ENCODE data around the gene NCOA5.
"Not testable (repeated sequence)": the region's sequence is repeated elsewhere in the genome, so short reads cannot be mapped to it uniquely, and the experiment has no call there.

The NCOA5 gene

GRCh38 chr20:46093531-46093930, 3.8 kb upstream of the NCOA5 start:
- in situ Hi-C loops (cut with MboI; ENCODE audit: low sequenced_read_pairs): no loop called here

- in situ Hi-C loops (cut with MboI; ENCODE audit: low sequenced_read_pairs): not testable (repeated sequence)
Measured at GRCh38 chr20:46091622-46092535, 2.1 kb upstream of the NCOA5 start.

- in situ Hi-C loops (cut with MboI; ENCODE audit: low sequenced_read_pairs): no loop called here
Measured at GRCh38 chr20:46089167-46089416, 670 bp downstream of the NCOA5 start.

- in situ Hi-C loops (cut with MboI; ENCODE audit: low sequenced_read_pairs): no loop called here
Measured at GRCh38 chr20:46088409-46089166, 1.2 kb downstream of the NCOA5 start.

GRCh38 chr20:46087161-46087560, 2.6 kb downstream of the NCOA5 start:
- in situ Hi-C loops (cut with MboI; ENCODE audit: low sequenced_read_pairs): no loop called here

- in situ Hi-C loops (cut with MboI; ENCODE audit: low sequenced_read_pairs): no loop called here
Measured at GRCh38 chr20:46085179-46085851, 4.4 kb downstream of the NCOA5 start.

GRCh38 chr20:46084805-46085178, 5.0 kb downstream of the NCOA5 start:
- in situ Hi-C loops (cut with MboI; ENCODE audit: low sequenced_read_pairs): no loop called here

GRCh38 chr20:46083531-46084061, 6.2 kb downstream of the NCOA5 start:
- in situ Hi-C loops (cut with MboI; ENCODE audit: low sequenced_read_pairs): no loop called here

GRCh38 chr20:46083101-46083500, 6.7 kb downstream of the NCOA5 start:
- in situ Hi-C loops (cut with MboI; ENCODE audit: low sequenced_read_pairs): no loop called here

- in situ Hi-C loops (cut with MboI; ENCODE audit: low sequenced_read_pairs): no loop called here
Measured at GRCh38 chr20:46081074-46081473, 8.7 kb downstream of the NCOA5 start.

GRCh38 chr20:46078954-46079353, 10.8 kb downstream of the NCOA5 start:
- in situ Hi-C loops (cut with MboI; ENCODE audit: low sequenced_read_pairs): no loop called here

GRCh38 chr20:46077642-46078305, 12.0 kb downstream of the NCOA5 start:
- in situ Hi-C loops (cut with MboI; ENCODE audit: low sequenced_read_pairs): no loop called here

- in situ Hi-C loops (cut with MboI; ENCODE audit: low sequenced_read_pairs): no loop called here
Measured at GRCh38 chr20:46076806-46077205, 13.0 kb downstream of the NCOA5 start.

GRCh38 chr20:46074006-46074405, 15.8 kb downstream of the NCOA5 start:
- in situ Hi-C loops (cut with MboI; ENCODE audit: low sequenced_read_pairs): no loop called here

- in situ Hi-C loops (cut with MboI; ENCODE audit: low sequenced_read_pairs): no loop called here
Measured at GRCh38 chr20:46073443-46073842, 16.3 kb downstream of the NCOA5 start.

- in situ Hi-C loops (cut with MboI; ENCODE audit: low sequenced_read_pairs): no loop called here
Measured at GRCh38 chr20:46073024-46073423, 16.7 kb downstream of the NCOA5 start.

- in situ Hi-C loops (cut with MboI; ENCODE audit: low sequenced_read_pairs): no loop called here
Measured at GRCh38 chr20:46071573-46071972, 18.2 kb downstream of the NCOA5 start.

- in situ Hi-C loops (cut with MboI; ENCODE audit: low sequenced_read_pairs): no loop called here
Measured at GRCh38 chr20:46070215-46070900, 19.4 kb downstream of the NCOA5 start.

- in situ Hi-C loops (cut with MboI; ENCODE audit: low sequenced_read_pairs): no loop called here
Measured at GRCh38 chr20:46065691-46066090, 24.1 kb downstream of the NCOA5 start.

- in situ Hi-C loops (cut with MboI; ENCODE audit: low sequenced_read_pairs): no loop called here
Measured at GRCh38 chr20:46065006-46065405, 24.8 kb downstream of the NCOA5 start.

Measured in hTERT RPE-1 (cell line).